ENCODE results near the gene UBE2E2.
A peak's percentile ranks its signal among the peaks of the same experiment; 100 is the strongest.
"Not testable (repeated sequence)": the region's sequence is repeated elsewhere in the genome, so short reads cannot be mapped to it uniquely, and the experiment has no call there.

UBE2E2 gene

GRCh38 chr3:23202921-23203707, at the start of gene UBE2E2:
Gene UBE2E2 (plus strand): TSS chr3:23203327.
- peak; percentile 34 for DNase-seq (ENCODE audit: low read depth)

GRCh38 chr3:23153436-23153835, 49.7 kb upstream of the UBE2E2 start:
- DNase-seq (ENCODE audit: low read depth) = no peak

- DNase-seq (ENCODE audit: low read depth) = no peak
Measured at GRCh38 chr3:23157331-23157730, 45.8 kb upstream of the UBE2E2 start.

- no peak for DNase-seq (ENCODE audit: low read depth)
Measured at GRCh38 chr3:23159929-23160328, 43.2 kb upstream of the UBE2E2 start.

GRCh38 chr3:23161308-23161707, 41.8 kb upstream of the UBE2E2 start:
- no peak for DNase-seq (ENCODE audit: low read depth)

GRCh38 chr3:23161896-23162570, 41.1 kb upstream of the UBE2E2 start:
- no peak for DNase-seq (ENCODE audit: low read depth)

- no peak for DNase-seq (ENCODE audit: low read depth)
Measured at GRCh38 chr3:23162934-23163333, 40.2 kb upstream of the UBE2E2 start.

- no peak for DNase-seq (ENCODE audit: low read depth)
Measured at GRCh38 chr3:23164746-23165145, 38.4 kb upstream of the UBE2E2 start.

GRCh38 chr3:23165571-23165970, 37.6 kb upstream of the UBE2E2 start:
- no peak for DNase-seq (ENCODE audit: low read depth)

GRCh38 chr3:23166276-23166675, 36.9 kb upstream of the UBE2E2 start:
- no peak for DNase-seq (ENCODE audit: low read depth)

- no peak for DNase-seq (ENCODE audit: low read depth)
Measured at GRCh38 chr3:23166845-23167244, 36.3 kb upstream of the UBE2E2 start.

- no peak for DNase-seq (ENCODE audit: low read depth)
Measured at GRCh38 chr3:23169551-23169950, 33.6 kb upstream of the UBE2E2 start.

GRCh38 chr3:23170291-23170690, 32.8 kb upstream of the UBE2E2 start:
- no peak for DNase-seq (ENCODE audit: low read depth)

GRCh38 chr3:23172059-23172458, 31.1 kb upstream of the UBE2E2 start:
- DNase-seq (ENCODE audit: low read depth) = no peak

GRCh38 chr3:23174426-23175039, 28.6 kb upstream of the UBE2E2 start:
- DNase-seq (ENCODE audit: low read depth) = no peak

- DNase-seq (ENCODE audit: low read depth) = no peak
Measured at GRCh38 chr3:23175341-23176083, 27.6 kb upstream of the UBE2E2 start.

GRCh38 chr3:23176839-23177238, 26.3 kb upstream of the UBE2E2 start:
- not testable (repeated sequence) for DNase-seq (ENCODE audit: low read depth)

GRCh38 chr3:23182996-23183513, 20.1 kb upstream of the UBE2E2 start:
- DNase-seq (ENCODE audit: low read depth) = no peak

- DNase-seq (ENCODE audit: low read depth) = no peak
Measured at GRCh38 chr3:23183731-23184130, 19.4 kb upstream of the UBE2E2 start.

GRCh38 chr3:23185861-23186260, 17.3 kb upstream of the UBE2E2 start:
- no peak for DNase-seq (ENCODE audit: low read depth)

- no peak for DNase-seq (ENCODE audit: low read depth)
Measured at GRCh38 chr3:23189187-23189586, 13.9 kb upstream of the UBE2E2 start.

GRCh38 chr3:23192816-23193215, 10.3 kb upstream of the UBE2E2 start:
- no peak for DNase-seq (ENCODE audit: low read depth)
